NCI-H446 (cell line): ENCODE results near the gene FSIP2.
A peak's percentile ranks its signal among the peaks of the same experiment; 100 is the strongest.

ENCODE experiments used
- DNase-seq, 2 experiments: peaks; one replicate each; lab custom pipeline; 2025; lab: John Stamatoyannopoulos, UW

FSIP2 gene, protein sequence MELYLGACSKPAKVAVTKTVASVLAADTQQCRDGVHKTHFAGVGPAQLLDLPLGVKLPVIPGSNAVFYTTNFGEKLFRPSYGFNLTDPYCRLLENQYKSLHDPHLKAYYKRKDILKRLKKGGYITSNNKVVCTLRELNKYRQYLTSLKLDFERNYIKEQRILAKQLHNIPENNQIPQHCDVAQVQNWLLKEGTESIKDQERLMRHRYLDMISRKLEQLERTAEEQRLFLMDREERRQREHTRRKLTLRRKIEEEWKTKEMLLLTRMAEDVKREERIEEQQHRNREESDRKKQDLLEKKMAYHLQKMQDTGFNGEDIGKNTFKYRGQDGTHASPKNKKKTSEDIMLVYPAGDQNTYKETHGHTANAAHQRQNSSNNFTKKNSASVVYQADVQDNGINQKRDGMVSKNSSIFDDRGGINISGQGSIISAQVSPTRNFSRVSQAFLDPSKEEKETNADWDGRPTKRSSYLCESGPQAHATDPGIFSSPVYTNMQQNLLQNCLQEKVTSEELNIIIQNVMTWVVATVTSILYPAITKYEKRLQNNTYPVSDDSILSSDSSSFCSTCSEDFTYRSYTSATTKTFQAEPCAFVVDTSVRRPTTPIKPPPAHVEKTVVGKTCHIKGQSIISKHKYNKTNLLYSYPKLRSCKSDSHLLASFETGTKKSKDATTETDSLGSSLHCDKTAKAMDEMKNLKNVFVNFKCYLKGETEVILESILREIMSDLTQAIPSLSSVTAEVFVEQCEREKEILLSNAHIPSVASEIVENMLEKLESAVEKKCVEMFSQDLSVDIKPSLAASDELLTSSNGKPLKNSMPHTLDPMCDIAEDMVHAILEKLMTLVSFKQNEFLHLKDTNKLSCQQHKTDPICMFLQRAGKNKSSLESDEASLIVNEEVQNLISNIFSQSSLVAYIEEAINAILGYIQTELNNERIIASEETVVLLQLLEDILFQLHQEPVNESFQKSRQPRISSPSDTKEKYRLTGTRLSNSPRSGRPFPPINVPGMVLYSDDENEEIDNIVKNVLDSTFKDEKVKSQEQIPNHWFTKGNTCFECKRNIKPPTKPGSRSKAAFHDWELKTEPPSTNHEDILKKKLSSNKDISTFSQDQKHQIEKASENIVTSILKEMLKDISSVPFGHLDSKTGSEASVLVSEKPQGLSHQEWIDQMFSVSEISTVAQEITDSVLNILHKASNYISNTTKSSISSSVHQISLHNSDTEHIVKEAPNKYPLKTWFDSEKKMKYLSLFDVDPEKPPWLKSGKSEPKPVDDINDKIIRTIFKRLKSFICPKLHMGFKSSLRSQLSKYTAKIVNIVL (N-terminal part only)

DNA sequence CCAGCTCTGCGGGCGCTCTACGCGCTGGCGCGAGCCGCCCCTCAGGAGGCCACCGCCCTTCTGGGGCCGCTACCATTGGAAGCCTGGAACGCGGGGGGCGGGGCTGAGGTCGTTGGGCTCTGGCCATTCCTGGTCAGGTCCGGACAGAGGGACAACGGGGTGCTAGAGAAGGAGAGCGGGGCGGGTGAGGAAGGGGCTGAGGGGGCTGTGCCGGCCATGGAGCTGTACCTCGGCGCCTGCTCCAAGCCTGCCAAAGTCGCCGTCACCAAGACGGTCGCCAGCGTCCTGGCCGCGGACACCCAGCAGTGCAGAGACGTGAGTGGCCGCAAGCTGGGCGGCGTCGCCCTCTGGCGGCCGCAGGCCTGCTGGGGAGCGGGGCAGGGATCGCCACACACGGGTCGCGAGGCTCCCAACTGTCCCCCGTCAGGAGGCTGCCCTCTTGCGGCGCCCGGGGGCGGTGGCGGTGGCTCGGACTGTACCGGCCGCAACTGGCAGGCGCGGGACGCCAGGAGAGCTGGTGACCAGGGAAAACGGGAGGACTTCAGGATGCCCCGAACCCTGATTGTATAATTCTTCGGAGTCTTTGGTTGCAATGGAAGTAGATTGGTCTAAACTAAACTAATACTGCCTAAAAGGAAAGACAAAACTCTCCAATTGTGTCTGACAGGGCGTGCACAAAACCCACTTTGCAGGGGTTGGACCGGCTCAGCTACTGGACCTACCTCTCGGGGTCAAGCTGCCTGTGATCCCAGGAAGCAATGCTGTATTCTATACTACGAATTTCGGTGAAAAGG lies at the start of gene FSIP2:
Gene FSIP2, plus strand, starts transcription at position 126 of the 794 bp plus-strand sequence. Its CDS starts 91 bp downstream, at position 217.
- no peak for DNase-seq

DNA sequence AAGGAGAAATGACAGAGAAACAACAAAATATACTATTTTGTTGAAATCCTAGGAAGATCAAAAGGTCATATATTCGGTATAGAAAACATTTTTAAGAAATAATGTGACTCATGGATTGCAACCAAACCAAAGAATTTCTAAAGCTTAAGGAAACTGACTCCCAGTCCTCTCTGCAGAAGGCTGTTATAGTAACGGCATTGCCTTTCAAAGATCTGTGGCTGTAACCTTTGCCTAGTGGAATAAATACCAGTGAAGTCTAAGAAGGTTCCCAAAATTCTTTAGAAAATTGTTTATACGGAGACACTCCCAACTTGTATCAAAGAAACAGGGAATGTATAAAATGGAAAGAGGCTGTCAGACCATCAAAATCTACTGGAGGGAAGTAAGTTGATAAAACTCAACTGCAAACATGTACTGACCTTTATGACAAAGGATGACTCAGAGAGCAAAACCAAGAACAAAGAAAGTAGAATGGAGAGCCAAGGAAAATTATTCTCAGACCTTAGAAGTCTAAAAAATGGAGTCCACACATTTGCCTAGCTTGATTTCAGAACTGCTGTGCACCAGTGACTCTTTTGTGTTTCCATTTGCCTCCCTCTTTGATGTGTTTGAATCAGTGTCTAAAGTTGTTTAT lies 48.6 kb upstream of the FSIP2 start:
- DNase-seq, result no peak

DNA sequence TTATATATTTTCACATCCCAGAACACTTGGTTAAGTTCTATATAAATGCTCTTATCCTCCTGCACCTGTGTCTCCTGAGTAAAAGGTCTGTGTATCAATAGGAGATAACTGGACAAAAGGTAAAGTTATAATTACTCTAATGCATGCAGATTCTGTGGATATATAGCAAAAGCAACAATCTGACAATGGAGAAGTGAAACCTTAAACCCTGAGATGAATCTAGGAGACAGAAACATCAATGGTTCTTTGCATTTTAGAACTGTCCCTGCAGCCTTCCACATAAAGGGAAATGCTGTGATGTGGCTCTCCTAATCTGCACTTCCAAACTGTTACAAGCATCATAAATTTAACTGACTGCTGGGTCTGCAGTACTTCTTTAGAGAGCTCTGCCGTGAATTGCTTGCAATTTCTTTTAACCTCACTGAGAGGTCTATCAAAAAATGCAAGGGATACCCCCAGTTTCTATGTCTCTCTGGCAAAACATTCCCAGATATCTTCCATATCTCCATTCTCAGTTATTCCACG lies 42.8 kb upstream of the FSIP2 start:
- DNase-seq, result no peak

DNA sequence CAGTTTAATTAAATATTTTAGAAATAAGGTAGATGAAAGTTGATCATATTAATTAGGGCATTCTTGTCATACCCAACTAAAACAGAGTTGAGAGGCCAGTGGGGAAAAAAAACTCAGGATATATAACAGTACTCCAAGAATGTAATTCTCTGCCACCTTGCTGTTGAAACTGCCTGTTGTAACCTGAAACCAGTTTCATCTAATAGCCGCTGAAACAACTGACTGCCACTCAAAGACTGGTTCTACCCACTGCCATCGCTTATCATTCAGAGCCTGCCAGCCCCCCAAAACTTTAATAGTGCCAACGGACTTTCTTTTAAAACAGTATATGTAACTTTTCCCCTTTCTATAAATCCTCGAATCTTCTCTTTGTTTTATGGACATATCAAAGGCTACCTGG lies 37.7 kb upstream of the FSIP2 start:
- DNase-seq, result no peak

DNA sequence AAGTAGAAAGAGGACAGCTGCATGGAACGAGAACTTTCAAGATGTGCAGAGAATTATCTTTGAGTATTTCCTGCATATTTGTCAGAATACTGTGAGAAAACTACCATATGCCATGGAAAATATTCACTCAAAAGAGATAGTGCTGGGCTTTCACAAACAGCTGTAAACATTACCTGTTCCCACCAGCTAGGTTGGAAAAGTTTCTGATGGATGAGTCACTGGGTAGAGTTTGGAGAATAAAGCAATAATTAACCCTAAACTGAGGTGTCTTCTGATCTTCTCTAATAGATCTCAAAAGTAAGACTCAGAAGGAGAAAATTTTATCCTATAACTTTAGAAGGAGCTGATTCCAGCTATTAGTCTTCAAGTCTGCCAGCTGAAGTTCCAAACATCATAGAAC lies 3.9 kb upstream of the FSIP2 start:
- no peak for DNase-seq

DNA sequence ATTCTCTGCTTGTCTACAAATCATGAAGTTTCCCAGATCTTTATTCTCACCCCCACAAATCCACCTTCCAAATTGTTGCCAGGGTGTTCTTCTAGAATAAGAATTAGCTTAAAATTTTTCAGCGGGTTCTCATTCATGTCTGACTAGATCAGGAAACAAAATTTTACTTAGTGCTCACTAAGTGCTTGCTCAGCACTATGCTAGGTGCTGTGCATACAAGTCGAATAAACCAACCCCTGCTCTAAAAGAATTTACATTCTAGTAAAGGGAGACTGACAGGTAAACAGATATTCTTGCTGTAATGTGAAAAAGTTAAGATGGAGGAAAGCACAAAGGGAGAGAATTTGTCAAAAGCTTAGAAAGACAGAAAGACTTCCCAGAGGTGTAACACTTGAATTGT lies 2.4 kb upstream of the FSIP2 start:
- no peak for DNase-seq

DNA sequence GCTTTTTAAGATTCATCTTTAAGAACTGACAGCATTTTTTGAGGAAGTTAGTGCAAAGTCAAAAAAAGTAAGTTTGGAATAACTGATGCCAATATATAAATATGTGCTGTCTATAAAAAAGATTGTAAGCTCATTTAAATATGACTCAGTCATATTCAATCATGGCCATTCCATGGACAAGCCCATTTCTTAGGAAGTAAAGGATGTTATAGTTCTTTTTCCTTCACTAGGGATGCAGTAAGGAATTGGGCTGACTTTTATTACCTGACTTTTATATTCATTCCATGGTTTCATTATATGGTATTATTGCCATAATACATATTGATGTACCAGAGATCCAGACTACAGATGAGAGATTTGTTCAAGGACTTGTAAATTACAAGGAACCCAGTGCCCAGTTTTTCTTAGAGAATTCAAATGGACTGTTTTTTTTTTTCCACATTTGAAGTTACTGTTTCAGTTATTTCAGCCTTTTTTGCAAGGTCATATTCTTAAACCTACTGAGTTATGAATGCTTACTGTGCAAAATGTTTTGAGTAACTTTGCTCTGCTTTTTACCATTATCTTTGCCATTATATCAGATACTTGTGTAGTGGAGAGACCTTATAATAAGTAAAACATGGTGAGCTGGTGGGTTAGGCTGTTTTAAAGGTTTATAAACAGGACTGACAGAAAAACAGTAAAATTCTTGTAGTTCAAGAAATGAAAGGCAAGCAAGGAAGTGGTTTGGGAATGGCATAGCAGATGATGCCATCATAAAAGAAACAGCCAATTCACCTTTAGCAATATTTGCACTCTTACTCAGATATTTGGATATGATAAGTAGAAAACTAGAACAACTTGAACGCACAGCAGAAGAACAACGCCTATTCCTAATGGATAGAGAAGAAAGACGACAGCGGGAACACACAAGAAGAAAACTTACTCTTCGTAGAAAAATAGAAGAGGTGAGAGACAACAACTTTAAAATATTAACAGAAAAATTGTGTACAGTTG lies 7.6 kb downstream of the FSIP2 start:
- no peak for DNase-seq

DNA sequence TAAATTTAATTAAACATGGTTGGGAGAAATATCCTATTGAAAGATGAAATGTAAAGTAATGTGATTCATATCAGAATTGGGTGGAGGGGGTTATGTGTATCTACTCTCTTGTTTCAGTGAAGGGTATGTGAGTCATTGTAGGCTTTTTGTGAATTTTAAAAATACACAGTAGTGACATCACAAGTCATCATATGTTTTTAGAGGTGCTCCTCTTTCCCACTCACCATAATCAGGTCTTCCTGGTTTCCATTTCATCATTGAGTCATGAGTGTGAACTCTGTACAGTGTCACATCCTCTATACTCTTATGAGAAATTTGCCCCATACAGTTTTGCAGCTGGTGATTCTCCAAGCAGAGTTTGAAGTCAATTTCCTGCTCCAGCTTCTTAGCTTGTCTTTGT lies 18.8 kb downstream of the FSIP2 start:
- no peak for DNase-seq

DNA sequence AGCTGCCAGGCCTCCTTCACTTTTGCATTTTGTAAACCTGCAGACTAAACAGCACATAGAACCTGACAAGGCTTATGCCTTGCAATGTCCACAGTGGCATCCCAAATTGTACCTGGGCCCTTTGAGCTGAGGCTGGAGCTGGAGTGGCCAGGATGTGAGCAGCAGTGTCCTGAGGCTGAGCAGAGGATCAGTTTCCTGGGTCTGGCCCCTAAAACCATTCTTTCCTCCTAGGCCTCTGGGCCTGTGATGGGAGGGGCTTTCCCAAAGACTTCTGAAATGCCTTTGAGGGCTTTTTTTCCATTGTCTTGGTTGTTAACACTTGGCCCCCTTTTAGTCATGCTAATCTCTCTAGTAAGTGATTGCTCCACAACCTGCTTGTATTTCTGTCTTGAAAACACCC lies 32.8 kb downstream of the FSIP2 start:
- DNase-seq, result no peak

DNA sequence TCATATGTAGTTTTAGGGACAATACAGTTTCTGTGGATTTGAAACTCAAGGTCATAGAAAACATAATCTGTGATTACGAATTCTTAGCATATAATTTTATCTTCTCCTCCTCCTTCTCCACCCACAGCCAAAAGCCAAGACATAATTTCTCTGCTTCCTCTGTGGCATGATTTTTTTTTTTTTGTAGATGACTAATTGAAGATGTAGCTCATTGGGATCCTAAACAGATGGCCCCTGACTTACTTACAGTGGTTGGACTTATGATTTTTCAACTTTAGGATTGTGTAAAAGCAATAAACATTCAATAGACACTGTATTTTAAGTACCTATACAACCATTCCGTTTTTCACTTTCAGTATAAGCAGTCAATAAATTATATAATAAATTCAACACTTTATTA lies 42.3 kb downstream of the FSIP2 start:
- peak in 1 of 2 experiments; percentile 12 for DNase-seq

DNA sequence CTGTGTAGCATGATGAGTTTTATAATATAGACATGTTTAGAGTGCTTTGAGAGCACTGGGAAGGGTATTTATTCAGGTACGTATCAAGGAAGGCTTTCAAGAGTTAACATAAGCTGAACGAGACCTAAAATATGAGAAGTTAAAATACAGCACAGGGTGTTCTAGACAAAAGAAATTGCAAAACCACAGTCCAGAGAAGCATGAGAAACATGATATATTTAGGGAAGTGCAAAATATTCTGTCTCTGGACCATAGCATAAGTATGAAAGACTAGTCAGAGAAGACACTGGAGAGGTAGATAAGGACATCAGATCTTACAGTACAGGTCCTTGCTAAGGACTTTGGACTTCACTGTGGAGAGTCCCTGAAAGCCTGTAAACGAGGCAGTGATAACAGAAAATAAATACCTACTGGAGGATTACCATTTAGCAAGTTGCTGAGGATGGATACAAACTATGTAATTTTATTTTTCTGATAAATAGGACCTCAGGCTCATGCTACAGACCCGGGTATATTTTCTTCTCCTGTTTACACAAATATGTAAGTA lies 43.7 kb downstream of the FSIP2 start:
- DNase-seq, result no peak

DNA sequence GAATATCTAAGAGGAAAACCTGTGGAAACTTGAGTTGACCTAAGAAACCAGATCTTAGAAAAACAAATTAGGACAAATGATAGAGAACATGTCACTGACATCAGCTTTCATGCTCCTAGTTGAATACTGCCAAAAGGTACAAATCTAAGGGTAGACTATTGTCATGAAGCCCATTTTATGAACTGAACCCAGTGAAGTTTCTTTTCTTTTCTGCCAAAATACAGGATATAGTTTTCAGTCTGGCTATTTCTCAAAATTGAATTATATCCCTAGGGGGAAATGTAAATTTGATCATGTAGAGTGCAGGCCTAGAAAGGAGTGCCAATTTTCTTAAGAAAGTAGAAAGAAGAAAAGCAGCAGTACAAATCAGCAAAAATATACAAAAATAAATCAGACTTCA lies 46.6 kb downstream of the FSIP2 start:
- no peak for DNase-seq

DNA sequence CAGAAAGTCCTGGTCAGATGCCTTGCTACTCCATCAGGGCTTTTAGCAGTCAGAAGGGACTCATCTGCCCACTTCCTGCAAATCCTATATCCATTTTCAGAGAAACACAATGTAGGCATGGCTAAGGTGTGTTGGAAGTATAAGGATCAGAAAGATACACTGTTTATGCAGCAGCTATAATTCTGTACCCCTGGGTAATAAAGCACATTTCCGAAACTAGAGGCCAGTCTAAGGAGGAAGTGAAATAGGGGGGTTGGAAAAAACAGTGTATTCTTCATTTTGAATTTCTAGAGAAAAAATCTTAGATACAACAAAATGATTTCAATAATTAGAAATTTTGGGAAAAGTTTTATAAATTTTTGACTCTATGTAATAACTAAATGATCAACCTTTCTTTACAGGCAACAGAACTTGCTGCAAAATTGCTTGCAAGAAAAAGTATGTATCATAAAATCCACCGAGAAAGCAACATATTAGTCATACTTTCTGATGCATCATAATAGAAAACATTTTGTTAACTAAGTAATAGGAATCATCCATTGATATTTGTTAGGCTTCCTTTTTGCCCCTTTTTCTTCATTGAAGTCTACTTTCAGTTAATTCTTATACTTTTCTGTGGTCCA lies 47.4 kb downstream of the FSIP2 start:
- DNase-seq, result no peak

DNA sequence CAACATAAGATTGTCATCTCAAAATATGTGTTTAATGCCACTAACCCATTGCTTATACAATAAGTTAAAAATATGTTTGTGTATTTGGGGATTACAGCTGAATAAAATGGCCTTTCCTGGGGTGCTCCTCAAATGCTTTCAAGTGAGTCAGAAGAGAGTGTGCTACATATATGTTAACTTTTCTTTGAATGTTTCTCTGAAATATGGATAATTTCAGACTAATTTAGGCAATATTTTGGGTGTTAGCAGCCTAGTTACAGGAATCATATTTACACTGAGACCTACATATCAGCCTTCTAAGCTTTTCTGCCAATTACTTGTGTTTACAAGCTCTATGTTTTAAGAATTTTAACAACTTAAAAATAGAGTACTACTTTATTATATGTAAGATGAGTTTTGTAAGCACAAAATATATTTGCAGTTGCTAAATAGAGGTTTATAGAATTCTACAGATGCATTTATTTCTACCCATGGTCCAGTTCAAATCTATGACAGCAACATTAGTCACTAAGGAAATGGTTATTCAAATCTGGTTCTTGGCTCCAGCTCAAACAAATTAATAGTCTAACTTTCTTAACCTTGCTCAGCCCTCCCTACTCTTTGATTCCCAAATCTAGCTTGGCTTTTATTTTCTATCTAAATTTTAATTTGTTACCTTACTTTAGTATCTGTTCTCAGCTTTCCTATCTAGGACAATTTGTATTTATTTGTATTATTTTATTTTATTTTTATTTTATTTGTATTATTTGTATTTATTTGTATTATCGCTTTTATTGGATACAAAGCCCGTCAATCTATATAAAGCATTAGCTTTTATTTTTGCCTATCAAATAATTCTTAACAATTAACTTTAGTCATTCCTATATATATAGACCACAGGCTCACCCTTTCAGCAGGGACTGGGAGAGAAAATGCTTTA lies 48.9 kb downstream of the FSIP2 start:
- no peak for DNase-seq

DNA sequence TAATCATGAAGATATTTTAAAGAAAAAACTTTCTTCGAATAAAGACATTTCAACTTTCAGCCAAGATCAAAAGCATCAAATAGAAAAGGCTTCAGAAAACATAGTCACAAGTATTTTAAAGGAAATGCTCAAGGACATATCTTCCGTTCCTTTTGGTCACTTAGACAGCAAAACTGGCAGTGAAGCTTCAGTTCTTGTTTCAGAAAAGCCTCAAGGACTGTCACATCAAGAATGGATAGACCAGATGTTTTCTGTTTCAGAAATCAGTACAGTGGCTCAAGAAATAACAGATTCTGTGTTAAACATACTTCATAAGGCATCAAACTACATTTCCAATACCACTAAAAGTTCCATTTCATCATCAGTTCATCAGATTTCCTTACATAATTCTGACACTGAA lies 51.8 kb downstream of the FSIP2 start:
- DNase-seq, result no peak

DNA sequence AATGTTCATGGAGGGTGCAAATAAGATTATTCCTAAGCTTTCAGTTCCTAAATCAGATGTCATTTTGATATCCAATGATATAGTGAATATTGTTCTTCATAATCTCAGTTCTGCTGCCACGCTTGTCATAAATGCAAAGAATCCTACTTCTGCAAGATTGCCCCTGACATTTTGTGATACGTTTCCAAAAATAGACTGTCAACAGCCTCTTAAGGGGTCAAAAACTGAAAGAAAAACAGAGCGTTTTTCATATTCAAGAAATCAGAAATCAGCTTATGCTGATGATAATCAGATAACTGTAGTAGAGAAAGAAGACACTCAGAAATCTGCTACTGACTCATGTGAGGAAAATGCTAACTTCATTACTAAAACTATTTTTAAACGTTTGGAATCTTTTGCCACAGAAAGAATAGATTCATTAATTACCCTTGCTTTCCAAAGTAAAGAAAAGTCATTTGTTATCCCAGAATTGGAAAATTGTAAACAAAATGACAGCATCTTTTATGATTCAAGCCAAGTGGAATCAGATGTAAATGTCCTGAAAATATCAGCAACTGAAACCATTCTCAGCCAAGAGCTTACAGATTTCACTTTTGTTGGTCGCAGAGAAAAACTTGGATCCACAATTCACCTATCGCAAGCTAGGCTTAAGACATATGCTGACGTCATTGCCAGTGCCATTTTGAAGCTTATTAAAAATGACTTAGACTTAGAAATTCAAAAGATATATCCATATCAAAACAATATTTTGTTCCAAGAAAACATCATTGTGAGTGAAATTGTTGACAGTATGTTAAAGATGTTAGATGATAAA lies 55.1 kb downstream of the FSIP2 start:
- DNase-seq, result peak in 1 of 2 experiments; percentile 7

DNA sequence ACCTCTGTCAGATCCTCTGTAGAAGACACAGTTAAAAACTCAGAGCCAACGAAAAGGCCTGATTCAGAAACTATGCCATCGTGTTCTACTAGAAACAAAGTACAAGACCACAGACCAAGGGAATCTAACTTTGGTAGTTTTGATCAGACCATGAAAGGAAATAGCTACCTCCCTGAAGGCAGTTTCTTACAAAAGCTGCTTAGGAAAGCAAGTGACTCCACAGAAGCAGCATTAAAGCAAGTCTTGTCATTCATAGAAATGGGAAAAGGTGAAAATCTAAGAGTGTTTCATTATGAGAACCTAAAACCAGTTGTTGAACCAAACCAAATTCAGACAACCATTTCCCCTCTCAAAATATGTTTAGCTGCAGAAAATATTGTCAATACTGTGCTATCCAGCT lies 58.2 kb downstream of the FSIP2 start:
- no peak for DNase-seq
